H1 (cell line): Measurements from ENCODE around the gene ABITRAM. TPM values are rescaled to one million over a fixed set of nuclear protein-coding genes. Genes with fewer than 3 reads are reported as not detected.

Experiments
- CTCF ChIA-PET: fragments of 300-600 bp; sonication (Branson Sonifier 250); formaldehyde crosslinking; loops from one replicate; lab custom pipeline; 2021; ENCODE audit not compliant: partially characterized antibody; lab: Charles Lee
- POLR2A ChIA-PET: fragments of 300-600 bp; sonication (Branson Sonifier 250); formaldehyde crosslinking; loops from one replicate; lab custom pipeline; 2021; ENCODE audit warnings: inconsistent platforms; ENCODE audit not compliant: partially characterized antibody; lab: Charles Lee
- DNase-seq, 2 experiments: peaks; one replicate each; pipeline versions ENCODE4 v3.0.0 to v3.0.0-alpha.2; 2010 to 2022; ENCODE audit warnings: low spot score in 2 of 2, low read depth in 1 of 2, mixed read lengths in 1 of 2
- FAIRE-seq: peaks from 2 replicates; lab custom pipeline; 2011; peaks lifted over from hg19 to GRCh38; lab: Jason Lieb, UNC
- H2AFZ ChIP-seq: 2 replicates; pipeline ENCODE4 v1.8.1; 2012; ENCODE audit warnings: low read length, inconsistent platforms
- H2AK5ac ChIP-seq: 2 replicates; pipeline ENCODE4 v1.6.1; 2013; ENCODE audit warnings: low read depth, low read length
- H2BK120ac ChIP-seq: replicated peaks from 2 replicates; pipeline ENCODE3; 2013; ENCODE audit warnings: low read depth, low read length, inconsistent platforms
- H2BK12ac ChIP-seq: 2 replicates; pipeline ENCODE4 v1.6.1; 2013; ENCODE audit warnings: low read depth, low read length
- H2BK15ac ChIP-seq: 2 replicates; pipeline ENCODE4 v1.6.1; 2013; ENCODE audit warnings: low read length
- H2BK20ac ChIP-seq: 2 replicates; pipeline ENCODE4 v1.6.1; 2013; ENCODE audit warnings: low read length
- H2BK5ac ChIP-seq: 2 replicates; pipeline ENCODE4 v1.6.1; 2013; ENCODE audit warnings: low read depth, low read length
- H3K14ac ChIP-seq: 2 replicates; pipeline ENCODE4 v1.6.1; 2013; ENCODE audit warnings: inconsistent platforms; ENCODE audit not compliant: insufficient read length
- H3K18ac ChIP-seq: 2 replicates; pipeline ENCODE4 v1.6.1; 2013; ENCODE audit warnings: low read length; ENCODE audit errors: extremely low read depth
- H3K23ac ChIP-seq: 2 replicates; pipeline ENCODE4 v1.6.1; 2013; ENCODE audit warnings: inconsistent platforms; ENCODE audit not compliant: insufficient read length
- H3K23me2 ChIP-seq: 2 replicates; pipeline ENCODE4 v1.6.1; 2013; ENCODE audit warnings: low read depth, low read length
- H3K27ac ChIP-seq: 2 replicates; pipeline ENCODE4 v1.6.1; 2011; ENCODE audit warnings: low read depth, low read length, inconsistent platforms
- H3K27me3 ChIP-seq, 4 experiments: replicated peaks in 1 of 4; 1 replicate in 1 of 4; 2 replicates in 3 of 4; pipeline versions ENCODE4 v1.6.1 to v1.8.1; 2011 to 2013; ENCODE audit warnings: low read length in 3 of 4, mild to moderate bottlenecking in 3 of 4, inconsistent platforms in 2 of 4, mixed read lengths in 2 of 4, moderate library complexity in 1 of 4; ENCODE audit not compliant: control insufficient read depth in 3 of 4, insufficient read depth in 3 of 4; ENCODE audit errors: extremely low read depth in 1 of 4
- H3K36me3 ChIP-seq, 4 experiments: 2 replicates each; pipeline versions ENCODE4 v1.6.1 to v1.8.1; 2011 to 2013; ENCODE audit warnings: mild to moderate bottlenecking in 4 of 4, low read length in 3 of 4, moderate library complexity in 2 of 4, control low read depth in 1 of 4, inconsistent platforms in 1 of 4; ENCODE audit not compliant: insufficient read depth in 4 of 4, control insufficient read depth in 2 of 4
- H3K4ac ChIP-seq: replicated peaks from 2 replicates; pipeline ENCODE3; 2013; ENCODE audit warnings: low read length, low read depth, mixed read lengths, inconsistent platforms; ENCODE audit not compliant: insufficient read length
- H3K4me1 ChIP-seq, 4 experiments: replicated peaks in 1 of 4; 1 replicate in 1 of 4; 2 replicates in 3 of 4; pipeline versions ENCODE4 v1.6.1 to v1.8.1; 2011 to 2013; ENCODE audit warnings: low read length in 3 of 4, inconsistent platforms in 2 of 4, mixed read lengths in 1 of 4; ENCODE audit not compliant: insufficient read depth in 4 of 4, control insufficient read depth in 3 of 4
- H3K4me2 ChIP-seq, 2 experiments: 2 replicates each; pipeline versions ENCODE4 v1.6.1 to v1.8.1; 2011 to 2013; ENCODE audit warnings: low read depth in 2 of 2, low read length in 2 of 2, control low read depth in 1 of 2, inconsistent platforms in 1 of 2, mild to moderate bottlenecking in 1 of 2; ENCODE audit not compliant: insufficient read depth in 1 of 2
- H3K4me3 ChIP-seq, 4 experiments: fragments of 200-600, 300-600 bp in 1 of 4; sonication (generic), shearing (Covaris generic), sonication (Bioruptor Twin) in 1 of 4; 2 replicates each; pipeline versions ENCODE4 v1.5.1 to v1.8.1; 2011 to 2016; ENCODE audit warnings: low read length in 4 of 4, low read depth in 3 of 4, control low read depth in 2 of 4, inconsistent platforms in 2 of 4, mild to moderate bottlenecking in 2 of 4, mixed read lengths in 1 of 4, moderate library complexity in 1 of 4; ENCODE audit not compliant: insufficient read depth in 2 of 4; ENCODE audit errors: extremely low read depth in 1 of 4
- H3K56ac ChIP-seq: replicated peaks from 2 replicates; pipeline ENCODE3; 2013; ENCODE audit warnings: low read depth, mild to moderate bottlenecking, mixed read lengths, low read length, inconsistent platforms; ENCODE audit not compliant: insufficient read length
- H3K79me1 ChIP-seq: 2 replicates; pipeline ENCODE4 v1.6.1; 2013; ENCODE audit warnings: low read depth, low read length, control low read depth
- H3K79me2 ChIP-seq, 2 experiments: 2 replicates each; pipeline versions ENCODE4 v1.6.1 to v1.8.1; 2012 to 2013; ENCODE audit warnings: low read length in 2 of 2, mild to moderate bottlenecking in 2 of 2, inconsistent platforms in 1 of 2; ENCODE audit not compliant: insufficient read depth in 2 of 2, control insufficient read depth in 1 of 2
- H3K9ac ChIP-seq, 4 experiments: replicated peaks in 1 of 4; 1 replicate in 1 of 4; 2 replicates in 3 of 4; pipeline versions ENCODE4 v1.6.1 to v1.8.1; 2011 to 2013; ENCODE audit warnings: low read depth in 3 of 4, low read length in 3 of 4, control low read depth in 2 of 4, mild to moderate bottlenecking in 2 of 4, moderate library complexity in 2 of 4, inconsistent platforms in 1 of 4; ENCODE audit errors: extremely low read depth in 1 of 4
- H3K9me3 ChIP-seq, 2 experiments: 2 replicates each; pipeline versions ENCODE4 v1.6.1 to v1.8.1; 2012 to 2013; ENCODE audit warnings: mild to moderate bottlenecking in 2 of 2, moderate library complexity in 2 of 2, control low read depth in 1 of 2, inconsistent platforms in 1 of 2, low read depth in 1 of 2, low read length in 1 of 2, mixed read lengths in 1 of 2; ENCODE audit not compliant: insufficient read depth in 2 of 2
- H4K20me1 ChIP-seq, 2 experiments: replicated peaks in 1 of 2; 2 replicates each; pipeline versions ENCODE3 to v1.8.1; 2011 to 2013; ENCODE audit warnings: inconsistent platforms in 2 of 2, low read length in 2 of 2, mild to moderate bottlenecking in 1 of 2; ENCODE audit not compliant: insufficient read depth in 2 of 2, control insufficient read depth in 1 of 2
- H4K5ac ChIP-seq: 2 replicates; pipeline ENCODE4 v1.6.1; 2013; ENCODE audit warnings: low read length, low read depth, mixed read lengths, inconsistent platforms; ENCODE audit not compliant: insufficient read length
- H4K8ac ChIP-seq: 2 replicates; pipeline ENCODE4 v1.8.0; 2013; ENCODE audit warnings: mild to moderate bottlenecking, moderate library complexity, low read length, inconsistent platforms; ENCODE audit not compliant: insufficient read depth; ENCODE audit errors: extremely low read depth
- H4K91ac ChIP-seq: replicated peaks from 2 replicates; pipeline ENCODE3; 2013; ENCODE audit warnings: low read length, mixed read lengths, inconsistent platforms; ENCODE audit not compliant: insufficient read length
- PHF8 ChIP-seq: fragments of 200-600 bp; sonication (generic); conservative IDR thresholded peaks from 2 replicates; pipeline ENCODE4 v1.7.1; 2012; ENCODE audit warnings: low read depth, mild to moderate bottlenecking, inconsistent platforms, low read length, moderate library complexity
- RNF2 ChIP-seq: fragments of 200-900, 300-1000 bp; sonication (generic); IDR thresholded peaks from 2 replicates; pipeline ENCODE4 v1.7.1; 2016; ENCODE audit warnings: borderline replicate concordance, low read depth, mild to moderate bottlenecking, antibody characterized with exemption, low read length; ENCODE audit not compliant: poor library complexity, severe bottlenecking; ENCODE audit errors: missing control alignments
- SAP30 ChIP-seq: fragments of 300-600 bp; sonication (generic); IDR thresholded peaks from 2 replicates; pipeline ENCODE4 v1.7.1; 2012; ENCODE audit warnings: low read length, moderate library complexity, mild to moderate bottlenecking, inconsistent platforms; ENCODE audit not compliant: insufficient read depth, insufficient replicate concordance
- TBP ChIP-seq: IDR thresholded peaks from 2 replicates; pipeline ENCODE4 v1.6.1; 2011; ENCODE audit warnings: low read depth, low read length, improper control_type of control experiment
- WGBS, 2 experiments: shearing (Covaris generic) in 1 of 2; methylation state at CpG; one replicate each; pipeline versions ENCODE4 v1.1.6 to v1.1.7; 2013 to 2015; ENCODE audit warnings: low lambda C conversion rate in 2 of 2, mixed read lengths in 2 of 2, inconsistent platforms in 1 of 2, low coverage in 1 of 2, missing lambda C conversion rate in 1 of 2; ENCODE audit not compliant: insufficient replicate concordance in 2 of 2, insufficient coverage in 1 of 2, insufficient read length in 1 of 2; ENCODE audit errors: extremely low coverage in 1 of 2, missing lambda C conversion rate in 1 of 2; 5-methylcytosine and 5-hydroxymethylcytosine counted together
- polyA plus RNA-seq, 7 experiments: library from polyadenylated mRNA; depleted of rRNA in 3 of 7; stranded (reverse) in 5 of 7; unstranded in 2 of 7; fragments of >200 nt in 5 of 7; fragments of 200-250 nt in 2 of 7; gene quantifications; 1 replicate in 5 of 7; 2 replicates in 1 of 7; 4 replicates in 1 of 7; pipeline versions ENCODE4 v1.2.1 to v1.2.3, GENCODE V29; 2011 to 2013; ENCODE audit warnings: missing spikeins in 2 of 7, mixed read lengths in 2 of 7
- total RNA-seq: library from RNA; stranded (reverse); fragmentation: NEBNext Ultra II Directional; extraction: Animal tissue kit (Norgen Biotek cat#: 25700); gene quantifications from 2 replicates; pipeline ENCODE4 v1.2.1, GENCODE V29; 2021

ABITRAM gene
- total and polyA plus RNA-seq, 2 of the 8 experiments (the other 6 are each of a cell fraction or from before 2014, with no cell fraction given) = 8.4 to 9.0 TPM

DNA sequence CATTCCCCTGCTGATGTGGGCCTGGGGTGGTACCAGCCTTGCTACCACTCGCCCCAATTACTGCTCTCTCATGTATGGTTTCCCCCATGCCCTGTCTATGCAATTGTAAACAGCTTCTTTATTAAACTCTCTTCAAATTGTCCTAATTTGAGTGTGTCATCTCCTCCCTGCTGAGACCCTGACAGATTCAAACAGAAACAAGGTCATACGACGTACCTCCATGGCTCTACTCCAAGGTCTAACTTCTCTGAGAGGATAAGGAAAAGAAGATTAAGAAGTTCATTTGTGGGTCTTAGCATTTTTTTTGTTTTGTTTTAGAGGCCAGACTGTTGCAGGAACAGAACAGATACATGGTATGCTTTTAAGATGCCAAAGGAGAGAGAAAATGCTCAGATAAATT is 38.0 kb downstream of the ABITRAM start:
- TF ChIP-seq RNF2 (no peak), SAP30 (no peak), TBP (no peak), PHF8 (no peak)

More for the DNA sequence above, 38.0 kb downstream of the ABITRAM start:
- Histone ChIP-seq H3K27me3 (no peaks in the 10 kb centered on the region), H4K8ac (no peak overlapping the region), H3K14ac (no peak overlapping the region), H3K23ac (no peak overlapping the region), H4K5ac (no peak overlapping the region), H3K79me1 (no peaks in the 10 kb centered on the region), H2BK20ac (no peak overlapping the region), H3K4me1 (no peaks in the 10 kb centered on the region), H3K18ac (no peak overlapping the region), H2BK120ac (no peak overlapping the region), H4K20me1 (no peaks in the 10 kb centered on the region), H4K91ac (no peak overlapping the region), H3K23me2 (no peaks in the 10 kb centered on the region), H3K4ac (no peak overlapping the region), H3K4me2 (no peak overlapping the region), H3K36me3 (peaks cover 0 to 16% (median 7%) of the 10 kb centered on the region in 4 experiments; a peak in 6 of 8 replicates), H3K4me3 (no peak overlapping the region), H2BK12ac (no peak overlapping the region), H2BK15ac (no peak overlapping the region), H3K27ac (no peak overlapping the region), H3K9ac (no peak overlapping the region), H3K9me3 (0 out of 4 replicates have a peak, but pooled peaks cover 0 to 2% of the 10 kb centered on the region in 2 experiments), H2AFZ (no peak overlapping the region), H3K79me2 (no peaks in the 10 kb centered on the region), H2BK5ac (no peak overlapping the region), H2AK5ac (no peak overlapping the region), H3K56ac (no peak overlapping the region)
- ChIA-PET POLR2A (no interaction called here), CTCF (interaction anchor here (0.6 kb wide), 1 partner anchor 27 kb away, joined by 4 read pairs; no protein-coding TSS in a partner anchor)
- DNase-seq (no peak), FAIRE-seq (no peak)
- WGBS, 2 experiments = 97% methylated on average over 3 of the region's 3 CpGs; no CpG with 5 or more reads in 1 of the 2 experiments
